SK-N-SH (cell line): Measurements from ENCODE around the gene GATAD2A. TPM values are rescaled to one million over a fixed set of nuclear protein-coding genes. Genes with fewer than 3 reads are reported as not detected.

ENCODE experiments used
- CTCF ChIA-PET: fragments of 300-600, 350-600 bp; formaldehyde crosslinking; extraction: SDS; loops from one replicate; lab custom pipeline; 2021; lab: Yijun Ruan, JAX
- POLR2A ChIA-PET: fragments of 350-600 bp; sonication (Branson Sonifier 250); formaldehyde crosslinking; extraction: SDS; loops from one replicate; lab custom pipeline; 2020; ENCODE audit warnings: antibody characterized with exemption, inconsistent platforms; lab: Yijun Ruan, JAX
- DNase-seq: peaks from one replicate; pipeline ENCODE4 v3.0.0; 2012
- H2AFZ ChIP-seq: fragments of 200-600 bp; sonication (generic); 2 replicates; pipeline ENCODE4 v1.8.1; 2016; ENCODE audit warnings: antibody characterized with exemption, mild to moderate bottlenecking, low read depth
- H3F3A ChIP-seq: fragments of 200-600 bp; sonication (generic); replicated peaks from 2 replicates; pipeline ENCODE3; 2016; ENCODE audit warnings: antibody characterized with exemption, mild to moderate bottlenecking; ENCODE audit not compliant: insufficient read depth
- H3K27ac ChIP-seq, 2 experiments: fragments of 200-500 bp in 1 of 2; fragments of 200-600 bp in 1 of 2; sonication (Bioruptor generic) in 1 of 2; sonication (generic), shearing (Covaris generic) in 1 of 2; 2 replicates each; pipeline versions ENCODE4 v1.5.1 to v1.6.1; 2014 to 2016; ENCODE audit warnings: low read depth in 2 of 2, inconsistent platforms in 1 of 2, low read length in 1 of 2, mild to moderate bottlenecking in 1 of 2, mixed read lengths in 1 of 2
- H3K27me3 ChIP-seq: fragments of 200-600 bp; sonication (generic), shearing (Covaris generic); 2 replicates; pipeline ENCODE4 v1.6.1; 2016; ENCODE audit warnings: mixed run types; ENCODE audit not compliant: insufficient read depth
- H3K36me3 ChIP-seq, 2 experiments: fragments of 200-500 bp in 1 of 2; fragments of 200-600 bp in 1 of 2; sonication (Bioruptor generic) in 1 of 2; sonication (generic) in 1 of 2; replicated peaks in 1 of 2; 2 replicates each; pipeline versions ENCODE3 to v1.5.1; 2014 to 2016; ENCODE audit warnings: low read length in 1 of 2, mild to moderate bottlenecking in 1 of 2; ENCODE audit not compliant: insufficient read depth in 2 of 2, control insufficient read depth in 1 of 2
- H3K4me1 ChIP-seq, 2 experiments: fragments of 200-500 bp in 1 of 2; fragments of 200-600 bp in 1 of 2; sonication (Bioruptor generic) in 1 of 2; sonication (generic), shearing (Covaris generic) in 1 of 2; 2 replicates each; pipeline versions ENCODE4 v1.5.1 to v1.6.1; 2014 to 2016; ENCODE audit warnings: low read depth in 1 of 2, low read length in 1 of 2, mixed run types in 1 of 2; ENCODE audit not compliant: insufficient read depth in 2 of 2, control insufficient read depth in 1 of 2
- H3K4me2 ChIP-seq: fragments of 200-600 bp; sonication (generic), shearing (Covaris generic); 2 replicates; pipeline ENCODE4 v1.6.1; 2017; ENCODE audit warnings: mixed run types
- H3K4me3 ChIP-seq, 2 experiments: fragments of 200-500 bp in 1 of 2; fragments of 200-600 bp in 1 of 2; sonication (Bioruptor generic) in 1 of 2; sonication (generic), shearing (Covaris generic) in 1 of 2; 2 replicates each; pipeline versions ENCODE4 v1.5.1 to v1.8.1; 2014 to 2016; ENCODE audit warnings: low read depth in 2 of 2, inconsistent platforms in 1 of 2, low read length in 1 of 2, mild to moderate bottlenecking in 1 of 2, mixed read lengths in 1 of 2, moderate library complexity in 1 of 2
- H3K79me2 ChIP-seq: fragments of 200-600 bp; sonication (generic); 2 replicates; pipeline ENCODE4 v1.8.1; 2017; ENCODE audit warnings: mild to moderate bottlenecking; ENCODE audit not compliant: insufficient read depth
- H3K9ac ChIP-seq: fragments of 200-600 bp; sonication (generic); 2 replicates; pipeline ENCODE4 v1.6.1; 2017; ENCODE audit warnings: mixed run types
- H3K9me2 ChIP-seq: fragments of 200-600 bp; sonication (generic); 2 replicates; pipeline ENCODE4 v1.6.1; 2017; ENCODE audit warnings: mixed run types
- H3K9me3 ChIP-seq: fragments of 200-600 bp; sonication (generic); 2 replicates; pipeline ENCODE4 v1.6.1; 2017; ENCODE audit warnings: mixed run types, mild to moderate bottlenecking, moderate library complexity
- H4K20me1 ChIP-seq: fragments of 200-600 bp; sonication (generic); 2 replicates; pipeline ENCODE4 v1.6.1; 2017; ENCODE audit warnings: mild to moderate bottlenecking, mixed run types; ENCODE audit not compliant: insufficient read depth
- CHD2 ChIP-seq: fragments of 150-350 bp; IDR thresholded peaks from 2 replicates; pipeline ENCODE4 v1.6.1; 2018; ENCODE audit warnings: low read length; ENCODE audit not compliant: partially characterized antibody
- CTCF ChIP-seq: fragments of 200-600 bp; sonication (generic); IDR thresholded peaks from 2 replicates; pipeline ENCODE4 v1.6.1; 2017; ENCODE audit warnings: antibody characterized with exemption, mild to moderate bottlenecking, moderate library complexity
- ELF1 ChIP-seq: IDR thresholded peaks from 2 replicates; pipeline ENCODE4 v1.4.0; 2012
- FOSL2 ChIP-seq: IDR thresholded peaks from 2 replicates; pipeline ENCODE4 v1.4.0; 2012; ENCODE audit warnings: low read depth, mild to moderate bottlenecking, moderate library complexity, borderline replicate concordance
- FOXJ3 ChIP-seq: sonication (generic); formaldehyde crosslinking; IDR thresholded peaks from 2 replicates; pipeline ENCODE4 v1.5.1; 2020; ENCODE audit warnings: mild to moderate bottlenecking, missing genetic modification reagents
- GABPA ChIP-seq: IDR thresholded peaks from 2 replicates; pipeline ENCODE4 v1.4.0; 2012; ENCODE audit warnings: low read depth, mild to moderate bottlenecking
- GATA2 ChIP-seq: sonication (generic); formaldehyde crosslinking; IDR thresholded peaks from 2 replicates; pipeline ENCODE4 v1.5.0; 2020; ENCODE audit warnings: mild to moderate bottlenecking, missing genetic modification reagents
- JUND ChIP-seq: IDR thresholded peaks from 2 replicates; pipeline ENCODE4 v1.4.0; 2012
- MAX ChIP-seq: IDR thresholded peaks from 2 replicates; pipeline ENCODE4 v1.4.0; 2012; ENCODE audit warnings: low read depth
- MEF2A ChIP-seq: IDR thresholded peaks from 2 replicates; pipeline ENCODE4 v1.4.0; 2012; ENCODE audit warnings: low read depth, borderline replicate concordance
- NFIC ChIP-seq: IDR thresholded peaks from 2 replicates; pipeline ENCODE4 v1.4.0; 2012; ENCODE audit warnings: borderline replicate concordance
- NRF1 ChIP-seq: IDR thresholded peaks from 2 replicates; pipeline ENCODE4 v1.6.1; 2012; ENCODE audit warnings: low read depth, mild to moderate bottlenecking, low read length
- POLR2AphosphoS5 ChIP-seq: IDR thresholded peaks from 2 replicates; pipeline ENCODE4 v1.6.1; 2012; ENCODE audit warnings: low read depth, low read length
- RAD21 ChIP-seq: IDR thresholded peaks from 2 replicates; pipeline ENCODE4 v1.6.1; 2012; ENCODE audit warnings: mild to moderate bottlenecking, low read length
- RCOR1 ChIP-seq: fragments of 150-350 bp; IDR thresholded peaks from 2 replicates; pipeline ENCODE4 v1.6.1; 2017; ENCODE audit warnings: antibody characterized with exemption, low read length
- RXRA ChIP-seq: IDR thresholded peaks from 2 replicates; pipeline ENCODE4 v1.4.0; 2012; ENCODE audit warnings: low read depth, mild to moderate bottlenecking, borderline replicate concordance
- SMC3 ChIP-seq: IDR thresholded peaks from 2 replicates; pipeline ENCODE4 v1.6.1; 2012; ENCODE audit warnings: low read depth, low read length, improper control_type of control experiment
- TEAD4 ChIP-seq: IDR thresholded peaks from 2 replicates; pipeline ENCODE4 v1.4.0; 2012; ENCODE audit warnings: mild to moderate bottlenecking, borderline replicate concordance; ENCODE audit not compliant: insufficient read depth
- ZBTB33 ChIP-seq: IDR thresholded peaks from 2 replicates; pipeline ENCODE4 v1.4.0; 2012; ENCODE audit warnings: low read depth, borderline replicate concordance
- WGBS: methylation state at CpG from one replicate; pipeline ENCODE4 v1.1.6; 2017; ENCODE audit warnings: low lambda C conversion rate; 5-methylcytosine and 5-hydroxymethylcytosine counted together
- polyA plus RNA-seq, 3 experiments: library from polyadenylated mRNA; depleted of rRNA; stranded (reverse); fragments of >200 nt; gene quantifications; 2 replicates each; pipeline ENCODE4 v1.2.3, GENCODE V29; 2012
- TF ChIP-seq, protein P1 (sequence below): IDR thresholded peaks from 2 replicates; pipeline ENCODE4 v1.6.1; 2012; ENCODE audit warnings: mild to moderate bottlenecking, low read depth, low read length, moderate library complexity

Gene GATAD2A
- polyA plus RNA-seq, 1 of the 3 experiments (the other 2 are of a cell fraction), result 36.6 TPM

DNA sequence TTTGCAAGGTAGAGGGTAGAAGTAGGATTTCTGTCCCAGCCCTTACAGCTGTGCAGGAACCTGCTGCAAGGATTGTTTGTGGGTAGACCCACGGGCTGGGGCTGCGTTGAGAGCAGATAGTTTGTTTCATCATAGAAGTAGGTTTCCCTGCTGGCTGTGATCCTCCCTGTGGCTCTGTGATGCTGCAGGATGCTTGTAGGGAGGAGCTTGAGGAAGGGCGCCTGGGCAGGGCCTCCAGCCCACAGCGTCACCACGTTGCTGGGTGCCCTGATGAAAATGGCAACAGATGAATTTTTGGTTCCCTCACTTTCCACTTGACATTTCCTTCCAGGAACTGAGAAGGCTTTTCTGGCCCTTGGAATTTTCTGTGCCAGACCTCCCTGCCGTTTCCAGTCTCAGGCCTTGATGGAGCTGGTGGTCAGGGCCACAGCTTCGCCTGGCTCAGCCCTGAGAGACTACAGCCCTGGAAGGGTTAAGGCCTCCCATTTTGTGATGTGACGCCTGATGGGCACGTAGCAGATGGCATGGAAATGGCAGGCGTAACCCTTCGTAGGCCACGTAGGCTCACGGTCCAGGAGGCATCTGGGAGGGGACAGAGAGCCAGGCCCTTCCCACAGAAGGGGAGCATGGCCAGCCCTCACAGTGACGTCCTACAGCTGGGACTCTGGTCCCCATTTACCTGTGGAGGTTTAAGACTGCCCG lies 42.2 kb downstream of the GATAD2A start:
- TF ChIP-seq GABPA, result no peak
- no peak for TF ChIP-seq RCOR1
- no peak for TF ChIP-seq SMC3
- TF ChIP-seq NRF1, result no peak
- no peak for TF ChIP-seq MEF2A
- no peak for TF ChIP-seq CTCF
- TF ChIP-seq TEAD4, result no peak
- TF ChIP-seq FOSL2, result no peak
- no peak for TF ChIP-seq ZBTB33
- TF ChIP-seq NFIC, result no peak
- Histone ChIP-seq H4K20me1 (peaks cover 86% of the 10 kb centered on the region), H3F3A (peaks cover 15% of the 10 kb centered on the region), H3K4me2 (no peak overlapping the region), H3K27me3 (no peaks in the 10 kb centered on the region), H3K4me3 (no peak overlapping the region), H3K36me3 (no peaks in the 10 kb centered on the region), H3K9me2 (no peaks in the 10 kb centered on the region), H3K9ac (no peak overlapping the region), H3K4me1 (peaks cover 10 to 15% of the 10 kb centered on the region in 2 experiments; a peak in 3 of 4 replicates), H2AFZ (no peak overlapping the region), H3K9me3 (no peaks in the 10 kb centered on the region), H3K27ac (no peak overlapping the region), H3K79me2 (peaks cover 100% of the 10 kb centered on the region)
- no peak for DNase-seq
- WGBS, result 88% methylated on average over 13 of the region's 15 CpGs
- POLR2A ChIA-PET, result no interaction called here
- CTCF ChIA-PET, result interaction anchor here (1.3 to 1.5 kb wide), 2 partner anchors 10 to 43 kb away, joined by 3 to 4 read pairs; partner anchors contain the start of gene GATAD2A

- H3K9ac ChIP-seq, result no peak overlapping the region
- H3K27ac ChIP-seq, result no peak overlapping the region
- H3K9me3 ChIP-seq, result no peaks in the 10 kb centered on the region
- ChIA-PET POLR2A (no interaction called here), CTCF (interaction anchor here (1.3 to 1.5 kb wide), 2 partner anchors 10 to 43 kb away, joined by 3 to 4 read pairs; partner anchors contain the start of gene GATAD2A)
- WGBS, result 100% methylated on average over 4 of the region's 8 CpGs
- H3K27me3 ChIP-seq, result no peaks in the 10 kb centered on the region
- no peak overlapping the region for H2AFZ ChIP-seq
- H4K20me1 ChIP-seq, result peaks cover 85% of the 10 kb centered on the region
- H3K9me2 ChIP-seq, result no peaks in the 10 kb centered on the region
- no peak for DNase-seq
- H3K4me2 ChIP-seq, result no peak overlapping the region
- no peak overlapping the region for H3K4me3 ChIP-seq
- H3K79me2 ChIP-seq, result peaks cover 100% of the 10 kb centered on the region
- H3K36me3 ChIP-seq, result no peaks in the 10 kb centered on the region
- peaks cover 9 to 15% of the 10 kb centered on the region in 2 experiments; a peak in 3 of 4 replicates for H3K4me1 ChIP-seq
- H3F3A ChIP-seq, result peaks cover 15% of the 10 kb centered on the region
- TF ChIP-seq CHD2 (no peak), RCOR1 (no peak), GATA2 (CRISPR knock-in tag) (no peak), RXRA (no peak), TEAD4 (no peak), RAD21 (no peak), FOXJ3 (CRISPR knock-in tag) (no peak), NFIC (no peak), POLR2AphosphoS5 (no peak), MEF2A (no peak), FOSL2 (no peak), ELF1 (no peak), JUND (no peak), NRF1 (no peak), MAX (no peak)
- TF ChIP-seq, protein P1, sequence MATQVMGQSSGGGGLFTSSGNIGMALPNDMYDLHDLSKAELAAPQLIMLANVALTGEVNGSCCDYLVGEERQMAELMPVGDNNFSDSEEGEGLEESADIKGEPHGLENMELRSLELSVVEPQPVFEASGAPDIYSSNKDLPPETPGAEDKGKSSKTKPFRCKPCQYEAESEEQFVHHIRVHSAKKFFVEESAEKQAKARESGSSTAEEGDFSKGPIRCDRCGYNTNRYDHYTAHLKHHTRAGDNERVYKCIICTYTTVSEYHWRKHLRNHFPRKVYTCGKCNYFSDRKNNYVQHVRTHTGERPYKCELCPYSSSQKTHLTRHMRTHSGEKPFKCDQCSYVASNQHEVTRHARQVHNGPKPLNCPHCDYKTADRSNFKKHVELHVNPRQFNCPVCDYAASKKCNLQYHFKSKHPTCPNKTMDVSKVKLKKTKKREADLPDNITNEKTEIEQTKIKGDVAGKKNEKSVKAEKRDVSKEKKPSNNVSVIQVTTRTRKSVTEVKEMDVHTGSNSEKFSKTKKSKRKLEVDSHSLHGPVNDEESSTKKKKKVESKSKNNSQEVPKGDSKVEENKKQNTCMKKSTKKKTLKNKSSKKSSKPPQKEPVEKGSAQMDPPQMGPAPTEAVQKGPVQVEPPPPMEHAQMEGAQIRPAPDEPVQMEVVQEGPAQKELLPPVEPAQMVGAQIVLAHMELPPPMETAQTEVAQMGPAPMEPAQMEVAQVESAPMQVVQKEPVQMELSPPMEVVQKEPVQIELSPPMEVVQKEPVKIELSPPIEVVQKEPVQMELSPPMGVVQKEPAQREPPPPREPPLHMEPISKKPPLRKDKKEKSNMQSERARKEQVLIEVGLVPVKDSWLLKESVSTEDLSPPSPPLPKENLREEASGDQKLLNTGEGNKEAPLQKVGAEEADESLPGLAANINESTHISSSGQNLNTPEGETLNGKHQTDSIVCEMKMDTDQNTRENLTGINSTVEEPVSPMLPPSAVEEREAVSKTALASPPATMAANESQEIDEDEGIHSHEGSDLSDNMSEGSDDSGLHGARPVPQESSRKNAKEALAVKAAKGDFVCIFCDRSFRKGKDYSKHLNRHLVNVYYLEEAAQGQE, result no peak
Measured at GRCh38 chr19:19448238-19448544, 42.7 kb downstream of the GATAD2A start.
